NCI-H510A treated with DMSO at 0.1 percent for 48 hours (cell line): ENCODE data around the gene MBNL2.

Source experiments
- DNase-seq: peaks from one replicate; lab custom pipeline; 2025; lab: John Stamatoyannopoulos, UW

Gene MBNL2

DNA sequence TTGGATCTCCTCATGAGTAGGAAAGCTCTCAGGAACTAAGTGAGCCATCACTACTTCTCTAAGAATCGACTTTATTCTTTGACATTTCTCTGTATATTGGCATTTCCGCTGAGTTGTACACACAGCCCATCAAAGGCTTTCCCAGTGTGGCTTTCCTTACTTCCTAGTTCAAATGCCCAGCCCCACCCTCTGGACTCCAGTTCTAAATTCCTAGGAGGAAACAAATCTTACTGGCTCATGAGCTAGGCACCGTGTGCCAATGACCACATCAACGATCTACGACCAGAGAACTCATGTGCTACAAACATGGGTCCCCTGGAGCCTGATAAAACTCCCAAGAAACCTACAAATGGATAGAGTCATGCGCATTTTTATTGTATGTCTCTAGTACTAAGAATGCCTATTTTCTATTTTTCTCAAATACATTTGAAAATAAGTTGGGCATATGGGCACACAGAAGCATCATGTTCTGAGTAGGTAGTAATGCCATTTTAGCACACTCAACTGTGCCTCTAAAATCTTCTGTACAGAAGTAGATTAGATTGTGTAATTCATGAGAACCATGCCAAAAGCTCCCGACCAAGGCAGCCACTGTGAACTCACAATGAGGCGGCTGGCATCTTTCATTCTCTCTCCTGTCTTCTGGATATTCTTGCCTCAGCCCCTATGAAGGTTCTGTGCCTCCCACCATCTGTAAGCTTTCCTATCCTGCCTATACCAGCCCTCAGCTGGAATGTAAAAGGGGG is 201.3 kb downstream of the MBNL2 start:
- no peak for DNase-seq

DNA sequence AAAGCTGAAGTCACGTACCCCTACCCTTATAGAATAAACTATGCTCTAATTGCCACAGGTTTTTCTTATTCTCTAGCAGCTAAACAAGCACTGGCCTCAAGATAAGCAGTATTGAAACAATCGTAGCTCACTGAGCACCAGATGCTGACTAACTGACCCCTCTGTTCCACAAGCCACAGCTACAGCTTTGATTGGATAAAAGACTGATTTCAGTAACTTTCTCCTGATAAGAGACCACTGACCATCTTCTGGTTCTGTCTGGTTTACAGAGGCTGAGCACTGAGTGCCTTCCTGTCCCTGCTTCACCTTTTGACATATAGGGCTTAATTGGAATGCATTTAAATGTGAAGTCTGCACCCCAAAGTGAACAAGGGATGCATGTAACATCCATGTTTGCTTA is 203.5 kb downstream of the MBNL2 start:
- DNase-seq: no peak

GRCh38 chr13:97426695-97427094 is 204.6 kb downstream of the MBNL2 start:
- DNase-seq: no peak

DNA sequence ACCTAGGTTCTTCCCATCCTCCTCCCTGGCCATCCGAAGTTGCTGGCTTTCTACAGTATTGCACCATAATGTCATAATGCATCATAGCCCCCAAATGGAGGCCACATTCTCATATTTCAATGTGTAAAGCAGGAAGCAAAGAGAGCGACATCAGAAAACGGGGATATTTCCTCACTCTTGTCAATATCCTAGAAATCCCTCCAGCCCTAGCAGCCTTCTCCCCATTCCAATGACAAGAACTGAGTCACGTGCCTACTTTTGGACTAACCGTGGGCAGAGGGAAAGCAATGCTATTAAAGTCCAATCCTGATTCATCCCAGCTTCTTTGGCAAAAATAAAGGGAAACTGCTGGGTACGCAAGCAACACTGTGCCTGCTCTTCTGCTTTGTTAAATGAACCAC is 207.5 kb downstream of the MBNL2 start:
- no peak for DNase-seq

DNA sequence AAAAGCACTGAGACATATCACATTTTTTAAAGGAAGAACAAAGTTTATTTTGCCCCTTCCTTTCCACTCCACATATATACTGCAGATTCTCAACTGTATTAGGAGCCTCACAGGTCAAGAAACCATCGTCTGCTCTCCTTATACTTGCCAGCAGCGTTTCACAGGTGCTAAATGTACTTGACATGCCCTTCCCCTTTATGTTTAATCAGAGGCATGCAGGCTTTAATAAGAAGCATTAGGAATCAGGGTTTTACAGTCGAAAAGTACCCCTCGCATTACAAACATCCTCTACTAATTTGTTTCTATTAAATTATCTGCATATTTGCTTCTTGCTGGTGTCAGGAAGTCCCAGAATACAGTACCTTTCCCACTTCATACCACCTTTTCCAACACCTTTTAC is 208.2 kb downstream of the MBNL2 start:
- no peak for DNase-seq

GRCh38 chr13:97431171-97431764 is 209.1 kb downstream of the MBNL2 start:
- no peak for DNase-seq

DNA sequence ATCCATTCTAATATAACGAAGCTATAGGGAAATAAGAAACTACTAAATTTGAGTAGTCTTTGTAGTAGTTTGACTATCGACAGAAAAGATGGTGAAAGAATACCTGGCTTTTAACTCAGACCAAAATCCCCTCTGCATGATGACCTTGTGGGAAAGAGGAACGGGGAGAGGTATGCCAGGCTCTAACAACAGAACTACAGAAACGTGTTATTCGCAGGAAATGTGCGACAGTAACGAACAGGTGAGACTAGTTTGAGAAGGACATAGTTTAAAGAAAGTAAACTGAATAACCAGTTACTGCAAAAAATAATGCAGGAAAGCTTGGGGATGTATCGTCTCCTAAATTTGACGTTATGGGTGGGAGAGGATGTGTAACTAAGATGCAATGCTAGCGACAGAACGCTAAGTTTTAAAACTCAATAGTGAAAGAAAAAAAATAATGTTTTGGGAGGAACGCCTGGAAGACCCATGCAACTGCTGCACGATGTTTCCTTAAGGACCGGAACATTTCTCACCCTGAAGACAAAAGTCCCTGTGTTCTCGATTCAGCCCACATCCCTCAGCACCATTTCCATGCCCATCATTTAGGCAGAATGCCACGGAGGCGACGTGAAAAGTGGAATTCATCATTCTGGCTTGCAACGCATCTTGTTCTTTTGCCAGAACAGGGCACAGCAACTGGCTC is 210.2 kb downstream of the MBNL2 start:
- DNase-seq: no peak

DNA sequence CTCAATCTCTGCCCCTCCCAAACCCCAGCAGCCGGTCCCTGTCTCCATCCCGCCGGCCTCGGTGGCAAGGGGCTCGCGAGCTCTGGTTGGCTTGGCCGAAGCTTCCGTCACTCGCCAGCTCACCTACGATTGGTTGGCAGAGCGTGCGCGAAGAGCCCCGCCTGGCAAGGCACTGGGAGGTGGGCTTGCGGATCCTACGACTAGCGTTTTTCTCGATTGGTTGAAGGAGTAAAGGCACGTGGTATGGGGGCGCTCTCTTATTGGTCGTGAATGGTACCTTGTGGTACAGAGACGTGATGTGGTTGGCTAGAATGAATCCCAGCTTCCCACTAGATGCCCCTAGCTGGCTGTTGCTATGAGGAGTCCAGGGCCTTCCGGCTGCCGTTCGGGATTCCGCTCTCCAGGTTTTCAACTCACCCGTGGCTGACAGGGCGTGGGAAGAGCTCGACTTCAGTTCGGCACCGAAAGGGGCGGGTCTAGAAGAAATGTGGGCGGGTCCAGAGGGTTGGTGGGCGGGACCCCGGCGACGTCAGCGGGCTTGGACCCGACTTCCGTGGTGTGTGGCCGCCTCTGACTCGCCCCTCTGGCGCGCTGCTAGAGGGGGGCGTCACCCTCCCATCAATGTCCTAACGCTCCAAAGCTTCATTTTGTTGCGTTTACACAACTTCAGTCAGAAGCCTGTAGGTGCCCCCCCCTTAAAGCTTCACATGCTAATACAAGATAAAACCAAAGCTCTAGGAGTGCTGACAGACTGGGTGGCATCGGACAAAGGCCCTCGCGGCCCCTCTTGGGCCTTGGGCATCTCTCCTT is 211.0 kb downstream of the MBNL2 start:
- DNase-seq: peak; percentile 97

DNA sequence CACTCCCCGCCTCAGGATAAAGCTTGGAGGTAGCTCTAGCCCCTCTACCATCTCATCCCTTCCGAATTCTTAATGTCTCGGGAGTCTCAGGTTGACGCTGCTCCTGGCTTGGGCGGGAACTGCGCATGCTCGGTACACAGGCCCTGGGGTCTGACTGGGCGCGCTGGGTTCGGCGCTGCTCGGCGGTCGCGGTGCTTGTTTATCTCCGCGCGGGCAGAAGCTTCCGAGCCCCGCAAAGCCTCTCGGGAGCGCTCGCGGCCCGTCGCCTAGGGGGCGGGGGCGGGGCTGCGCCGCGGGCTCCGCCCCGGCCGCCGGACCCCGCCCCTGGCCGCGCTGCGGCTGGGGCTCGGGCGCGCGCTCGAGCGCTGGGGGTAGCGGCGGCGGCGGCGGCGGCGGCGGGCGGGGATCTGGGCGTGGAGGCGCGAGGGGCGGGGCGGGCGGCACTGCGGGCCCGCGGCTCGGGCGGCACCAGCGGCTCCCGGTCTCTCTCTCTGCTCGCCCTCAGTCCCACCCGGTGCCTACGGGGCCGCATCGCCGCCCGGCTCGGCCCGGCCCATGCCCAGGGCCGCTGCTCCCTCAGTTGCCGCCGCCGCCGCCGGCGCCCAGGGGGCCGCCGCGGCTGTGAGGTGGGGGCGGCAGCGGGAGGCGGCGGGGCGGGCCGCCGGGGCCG is 211.7 kb downstream of the MBNL2 start, which contains the start of gene RAP2A:
TSS of gene RAP2A (plus strand) at position 443 of the 670 bp plus-strand sequence. CDS start 302 bp downstream, outside the sequence.
- DNase-seq: peak; percentile 83

DNA sequence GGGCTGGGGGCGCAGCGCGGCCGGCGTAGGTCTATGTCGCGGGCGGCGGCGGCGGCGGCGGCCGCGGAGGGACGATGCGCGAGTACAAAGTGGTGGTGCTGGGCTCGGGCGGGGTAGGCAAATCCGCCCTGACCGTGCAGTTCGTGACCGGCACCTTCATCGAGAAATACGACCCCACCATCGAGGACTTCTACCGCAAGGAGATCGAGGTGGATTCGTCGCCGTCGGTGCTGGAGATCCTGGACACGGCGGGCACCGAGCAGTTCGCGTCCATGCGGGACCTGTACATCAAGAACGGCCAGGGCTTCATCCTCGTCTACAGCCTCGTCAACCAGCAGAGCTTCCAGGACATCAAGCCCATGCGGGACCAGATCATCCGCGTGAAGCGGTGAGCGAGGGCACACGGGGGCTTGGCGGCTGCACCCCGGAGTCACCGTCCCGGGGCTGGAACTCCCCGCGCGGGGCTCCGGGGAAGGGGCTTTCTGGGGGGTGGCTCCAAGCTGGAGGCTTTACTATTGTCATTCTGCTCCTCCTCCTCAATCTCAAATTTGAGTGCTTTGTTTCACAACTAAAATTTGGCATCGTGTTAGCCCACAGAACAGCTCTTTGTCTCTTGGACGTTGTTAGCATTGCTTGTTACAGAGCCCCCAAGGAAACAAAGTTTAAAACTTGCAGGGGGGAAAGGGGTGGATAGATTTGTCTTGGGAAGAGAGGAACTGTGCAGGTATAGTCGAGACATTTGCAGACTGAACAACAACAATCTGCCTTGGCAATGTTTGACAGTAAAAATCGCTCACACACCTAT is 212.5 kb downstream of the MBNL2 start:
- DNase-seq: peak; percentile 46

DNA sequence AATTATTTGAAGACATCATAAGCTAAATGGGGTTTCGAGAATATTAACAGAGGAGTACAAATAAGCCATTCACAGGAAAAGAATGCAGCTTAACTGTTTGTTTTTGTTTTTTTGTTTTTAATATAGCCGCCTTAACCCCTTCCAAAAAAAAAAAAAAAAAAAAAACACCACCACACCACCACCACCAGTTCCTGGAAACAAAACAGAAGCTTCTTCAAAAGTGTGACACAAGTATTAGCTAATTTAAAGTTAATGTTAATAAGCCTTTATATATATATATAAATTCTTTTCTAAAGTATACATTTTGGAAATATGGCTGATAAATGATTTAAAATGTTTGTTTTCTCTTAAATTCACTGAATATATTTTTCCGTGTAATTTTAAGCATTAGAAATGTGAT is 213.2 kb downstream of the MBNL2 start:
- no peak for DNase-seq

- DNase-seq: peak; percentile 48
These were observed 213.7 kb downstream of the MBNL2 start for GRCh38 chr13:97435794-97436193.

GRCh38 chr13:97436845-97437244 is 214.7 kb downstream of the MBNL2 start:
- no peak for DNase-seq

GRCh38 chr13:97437729-97438128 is 215.6 kb downstream of the MBNL2 start:
- no peak for DNase-seq

- DNase-seq: no peak
These were observed 216.9 kb downstream of the MBNL2 start for GRCh38 chr13:97438856-97439595.

- DNase-seq: no peak
These were observed 218.6 kb downstream of the MBNL2 start for GRCh38 chr13:97440598-97441170.

DNA sequence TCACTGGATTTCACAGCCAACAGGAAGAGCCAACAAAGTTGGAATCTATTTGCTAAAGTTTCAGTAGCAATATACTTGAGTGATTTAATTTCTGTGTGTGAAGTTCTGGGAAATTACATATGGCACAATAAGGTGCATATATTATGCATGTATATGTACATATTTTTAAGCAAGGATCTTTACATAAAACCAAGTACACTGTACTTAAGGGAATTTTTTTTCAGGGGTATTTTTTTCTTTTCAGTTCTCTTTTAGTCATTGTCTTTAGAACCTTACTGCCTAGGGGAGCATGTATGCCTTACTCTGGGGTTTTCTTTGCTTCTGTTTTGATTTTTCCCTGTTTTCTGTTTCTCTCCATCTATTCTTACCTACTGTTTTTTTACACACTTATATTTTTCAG is 219.2 kb downstream of the MBNL2 start:
- no peak for DNase-seq
